Islet precursor cell (in vitro differentiated cells): ENCODE data around the gene CA12.
"Not testable (repeated sequence)": the region's sequence is repeated elsewhere in the genome, so short reads cannot be mapped to it uniquely, and the experiment has no call there.

Experiments used
- DNase-seq: peaks from one replicate; pipeline ENCODE4 v3.0.0-alpha.2; 2018

CA12 gene

GRCh38 chr15:63381301-63382204, at the start of gene CA12:
Gene CA12, minus strand, starts transcription at chr15:63381846. Its CDS starts 126 bp downstream, at chr15:63381720.
- peak; percentile 78 for DNase-seq

- no peak for DNase-seq
Measured at GRCh38 chr15:63430766-63431451, 49.3 kb upstream of the CA12 start.

- no peak for DNase-seq
Measured at GRCh38 chr15:63426552-63426951, 44.9 kb upstream of the CA12 start.

- DNase-seq: no peak
Measured at GRCh38 chr15:63425426-63425985, 43.9 kb upstream of the CA12 start.

GRCh38 chr15:63422891-63423590, 41.4 kb upstream of the CA12 start:
- DNase-seq: no peak

GRCh38 chr15:63421433-63421832, 39.8 kb upstream of the CA12 start:
- no peak for DNase-seq

GRCh38 chr15:63420333-63420747, 38.7 kb upstream of the CA12 start:
- DNase-seq: no peak

GRCh38 chr15:63418811-63419210, 37.2 kb upstream of the CA12 start:
- no peak for DNase-seq

GRCh38 chr15:63417721-63418120, 36.1 kb upstream of the CA12 start:
- DNase-seq: no peak

GRCh38 chr15:63417274-63417673, 35.6 kb upstream of the CA12 start:
- DNase-seq: not testable (repeated sequence)

- no peak for DNase-seq
Measured at GRCh38 chr15:63414474-63415120, 33.0 kb upstream of the CA12 start.

GRCh38 chr15:63412551-63412950, 30.9 kb upstream of the CA12 start:
- no peak for DNase-seq

- DNase-seq: no peak
Measured at GRCh38 chr15:63411866-63412265, 30.2 kb upstream of the CA12 start.

- DNase-seq: no peak
Measured at GRCh38 chr15:63409179-63409578, 27.5 kb upstream of the CA12 start.

GRCh38 chr15:63408524-63408923, 26.9 kb upstream of the CA12 start:
- DNase-seq: no peak

GRCh38 chr15:63407612-63408011, 26.0 kb upstream of the CA12 start:
- peak; percentile 82 for DNase-seq

GRCh38 chr15:63405683-63406390, 24.2 kb upstream of the CA12 start:
- no peak for DNase-seq

- DNase-seq: no peak
Measured at GRCh38 chr15:63405159-63405558, 23.5 kb upstream of the CA12 start.

GRCh38 chr15:63403254-63403945, 21.8 kb upstream of the CA12 start:
- no peak for DNase-seq

GRCh38 chr15:63402498-63403253, 21.0 kb upstream of the CA12 start:
- no peak for DNase-seq
